ENCODE measurements around the gene ACADVL. TPM values are rescaled to one million over a fixed set of nuclear protein-coding genes. Genes with fewer than 3 reads are reported as not detected.
A peak's percentile ranks its signal among the peaks of the same experiment; 100 is the strongest.

Gene ACADVL
- total RNA-seq, 1 donor from 2014 or later = 1,044 TPM

GRCh38 chr17:7190276-7190917 lies 29.3 kb upstream of the ACADVL start:
- ATAC-seq (no peak), DNase-seq (ENCODE audit: low spot score) (no peak)

- DNase-seq (ENCODE audit: low spot score) (no peak), ATAC-seq (no peak)
These were observed 28.7 kb upstream of the ACADVL start for GRCh38 chr17:7191069-7191468.

- ATAC-seq (peak; percentile 92), DNase-seq (ENCODE audit: low spot score) (peak; percentile 63)
These were observed 28.0 kb upstream of the ACADVL start for GRCh38 chr17:7191571-7192270.

- DNase-seq (ENCODE audit: low spot score) (no peak), ATAC-seq (no peak)
These were observed 27.3 kb upstream of the ACADVL start for GRCh38 chr17:7192271-7192937.

GRCh38 chr17:7195971-7196370 lies 23.8 kb upstream of the ACADVL start:
- no peak for ATAC-seq
- DNase-seq (ENCODE audit: low spot score) = no peak

GRCh38 chr17:7196651-7197401 lies 22.9 kb upstream of the ACADVL start:
- ATAC-seq (no peak), DNase-seq (ENCODE audit: low spot score) (no peak)

GRCh38 chr17:7203391-7203790 lies 16.3 kb upstream of the ACADVL start:
- DNase-seq (ENCODE audit: low spot score) (no peak), ATAC-seq (no peak)

GRCh38 chr17:7204336-7204735 lies 15.4 kb upstream of the ACADVL start:
- DNase-seq (ENCODE audit: low spot score) = no peak
- ATAC-seq = no peak

GRCh38 chr17:7204828-7205461 lies 14.8 kb upstream of the ACADVL start:
- ATAC-seq (peak; percentile 78), DNase-seq (ENCODE audit: low spot score) (no peak)

- ATAC-seq = no peak
- DNase-seq (ENCODE audit: low spot score) = no peak
These were observed 14.2 kb upstream of the ACADVL start for GRCh38 chr17:7205561-7205960.

GRCh38 chr17:7207120-7208001 lies 12.4 kb upstream of the ACADVL start:
- no peak for ATAC-seq
- no peak for DNase-seq (ENCODE audit: low spot score)

GRCh38 chr17:7208027-7208571 lies 11.6 kb upstream of the ACADVL start:
- no peak for DNase-seq (ENCODE audit: low spot score)
- no peak for ATAC-seq

- no peak for ATAC-seq
- no peak for DNase-seq (ENCODE audit: low spot score)
These were observed 10.8 kb upstream of the ACADVL start for GRCh38 chr17:7208754-7209460.

GRCh38 chr17:7211491-7212273 lies 8.1 kb upstream of the ACADVL start:
- DNase-seq (ENCODE audit: low spot score) (no peak), ATAC-seq (no peak)

GRCh38 chr17:7213895-7214299 lies 5.8 kb upstream of the ACADVL start:
- no peak for DNase-seq (ENCODE audit: low spot score)
- ATAC-seq = peak; percentile 15

GRCh38 chr17:7214300-7215135 lies 5.2 kb upstream of the ACADVL start:
- peak; percentile 97 for DNase-seq (ENCODE audit: low spot score)
- ATAC-seq = peak; percentile 89

GRCh38 chr17:7215136-7215638 lies 4.6 kb upstream of the ACADVL start:
- DNase-seq (ENCODE audit: low spot score) (no peak), ATAC-seq (no peak)

Measured in left lobe of liver (tissue), 2 donors.